Testis (tissue), 2 donors: ENCODE measurements around the gene SLC2A9.

Experiments used
- CTCF ChIP-seq, 3 experiments: fragments of 450-650 bp in 2 of 3; fragments of 200-600 bp in 1 of 3; sonication (generic) in 1 of 3; IDR thresholded peaks; one replicate each; pipeline ENCODE4 v1.5.1; 2016 to 2019; ENCODE audit warnings: antibody characterized with exemption in 3 of 3, mild to moderate bottlenecking in 2 of 3, moderate library complexity in 1 of 3
- POLR2A ChIP-seq: fragments of 450-650 bp; IDR thresholded peaks from one replicate; pipeline ENCODE4 v1.6.1; 2017; ENCODE audit warnings: antibody characterized with exemption, mild to moderate bottlenecking, moderate library complexity

DNA sequence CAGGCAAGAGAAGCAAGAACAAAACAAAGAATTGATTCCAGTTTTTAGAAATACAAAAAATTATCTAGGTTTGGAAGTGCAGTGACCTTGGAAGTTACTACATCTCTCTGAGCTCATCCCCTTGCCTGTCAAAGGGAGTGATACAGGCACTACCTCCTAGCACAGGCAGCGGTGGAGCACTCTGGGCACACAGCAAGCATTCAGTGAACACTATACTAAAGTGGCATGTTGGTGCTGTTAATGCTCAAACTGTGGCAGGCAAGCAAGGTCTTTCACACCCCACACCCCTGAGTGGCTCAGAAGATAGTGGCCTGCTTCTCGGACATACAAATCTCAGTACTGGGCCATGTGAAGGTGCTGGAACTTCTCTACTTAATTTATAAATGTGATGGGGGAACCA is 188.7 kb downstream of the SLC2A9 start:
- TF ChIP-seq CTCF (IDR thresholded peaks at IDR 0.05) (no peak), POLR2A (no peak)
